ENCODE results near the gene KCTD5. TPM values are rescaled to one million over a fixed set of nuclear protein-coding genes. Genes with fewer than 3 reads are reported as not detected.

KCTD5 gene
- total RNA-seq, 4 donors from 2014 or later: 23.1 to 85.6 (median 56.4) TPM

DNA sequence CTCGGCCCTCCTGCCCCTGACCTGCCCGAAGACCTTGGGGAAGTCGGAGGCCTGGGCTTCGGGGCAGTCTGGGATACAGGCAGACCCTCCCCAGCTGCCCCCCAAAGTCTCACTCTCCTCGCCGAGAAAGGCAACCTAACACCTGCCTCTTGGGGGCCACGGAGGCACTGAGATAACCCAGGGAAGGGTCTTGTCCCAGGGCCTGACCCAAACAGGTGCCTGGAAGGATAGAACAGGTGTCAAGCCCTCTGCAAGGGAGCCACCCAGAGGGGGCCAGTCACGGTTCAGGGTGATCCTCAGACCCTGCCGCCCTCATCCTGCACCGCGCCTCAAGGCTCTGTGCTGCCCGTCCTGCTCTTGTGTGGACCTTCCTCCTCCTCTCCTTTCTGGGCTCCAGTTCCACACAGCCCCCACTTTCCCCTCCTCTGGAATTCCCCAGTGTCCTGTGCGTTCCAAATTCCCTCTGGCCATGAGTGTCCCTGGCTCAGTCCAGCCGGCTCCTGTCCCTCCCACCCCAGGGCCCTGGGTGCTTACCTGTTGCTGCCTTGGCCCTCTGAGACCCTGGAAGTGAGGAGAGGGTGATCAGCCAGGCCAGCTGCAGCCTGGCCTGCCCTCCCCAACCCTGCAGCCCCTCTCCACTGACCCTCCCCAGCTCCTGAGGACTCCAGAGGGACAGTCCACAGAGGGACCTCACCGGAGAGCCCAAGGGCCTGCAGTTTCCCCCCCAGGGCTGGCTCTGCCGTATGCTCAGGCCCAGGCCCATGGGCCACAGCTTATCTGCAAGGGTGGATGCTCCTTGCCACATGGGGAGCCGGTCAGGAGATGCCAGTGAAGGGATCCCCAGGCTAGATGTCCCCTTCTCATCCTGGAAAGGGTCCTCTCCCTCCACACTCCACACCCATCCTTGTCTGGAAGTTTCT lies 33.9 kb downstream of the KCTD5 start:
- Histone ChIP-seq H3K36me3 (no peaks in the 10 kb centered on the region), H3K4me3 (peak overlapping the region in 1 of 4 donors; percentile 19), H3K9me3 (no peaks in the 10 kb centered on the region), H3K27me3 (no peaks in the 10 kb centered on the region), H3K4me1 (peaks cover 0 to 21% (median 5%) of the 10 kb centered on the region in 4 donors), H3K27ac (no peak overlapping the region)
- DNase-seq: no peak
- TF ChIP-seq, protein P1, sequence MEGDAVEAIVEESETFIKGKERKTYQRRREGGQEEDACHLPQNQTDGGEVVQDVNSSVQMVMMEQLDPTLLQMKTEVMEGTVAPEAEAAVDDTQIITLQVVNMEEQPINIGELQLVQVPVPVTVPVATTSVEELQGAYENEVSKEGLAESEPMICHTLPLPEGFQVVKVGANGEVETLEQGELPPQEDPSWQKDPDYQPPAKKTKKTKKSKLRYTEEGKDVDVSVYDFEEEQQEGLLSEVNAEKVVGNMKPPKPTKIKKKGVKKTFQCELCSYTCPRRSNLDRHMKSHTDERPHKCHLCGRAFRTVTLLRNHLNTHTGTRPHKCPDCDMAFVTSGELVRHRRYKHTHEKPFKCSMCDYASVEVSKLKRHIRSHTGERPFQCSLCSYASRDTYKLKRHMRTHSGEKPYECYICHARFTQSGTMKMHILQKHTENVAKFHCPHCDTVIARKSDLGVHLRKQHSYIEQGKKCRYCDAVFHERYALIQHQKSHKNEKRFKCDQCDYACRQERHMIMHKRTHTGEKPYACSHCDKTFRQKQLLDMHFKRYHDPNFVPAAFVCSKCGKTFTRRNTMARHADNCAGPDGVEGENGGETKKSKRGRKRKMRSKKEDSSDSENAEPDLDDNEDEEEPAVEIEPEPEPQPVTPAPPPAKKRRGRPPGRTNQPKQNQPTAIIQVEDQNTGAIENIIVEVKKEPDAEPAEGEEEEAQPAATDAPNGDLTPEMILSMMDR (IDR thresholded peaks at IDR 0.05): no peak
- TF ChIP-seq POLR2A (IDR thresholded peaks at IDR 0.05): no peak

DNA sequence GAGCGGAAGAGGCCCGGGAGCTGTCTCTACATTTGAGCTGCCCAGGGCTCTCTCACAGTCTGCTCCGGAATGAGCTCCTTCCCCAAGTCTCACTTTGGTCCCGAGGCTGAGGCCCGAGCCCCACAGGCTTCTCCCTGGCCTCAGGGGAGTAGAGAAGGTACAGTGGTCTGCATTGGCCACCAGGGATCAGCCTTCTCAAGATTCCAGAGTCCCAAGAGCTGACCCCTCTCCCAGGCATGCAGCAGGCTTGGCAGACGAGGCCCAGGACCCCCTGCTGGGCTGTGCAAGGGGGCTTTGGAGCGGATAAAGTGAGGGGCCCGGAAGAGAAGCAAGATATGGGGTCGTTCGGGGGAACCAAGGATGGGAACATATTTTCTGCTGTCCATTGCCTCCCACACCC lies 34.6 kb downstream of the KCTD5 start:
- H3K9me3 ChIP-seq: no peaks in the 10 kb centered on the region
- H3K36me3 ChIP-seq: no peaks in the 10 kb centered on the region
- no peak overlapping the region for H3K27ac ChIP-seq
- peaks cover 0 to 24% (median 7%) of the 10 kb centered on the region in 4 donors for H3K4me1 ChIP-seq
- TF ChIP-seq POLR2A (IDR thresholded peaks at IDR 0.05): no peak
- TF ChIP-seq, protein P1 (IDR thresholded peaks at IDR 0.05): no peak
- no peak overlapping the region for H3K4me3 ChIP-seq
- H3K27me3 ChIP-seq: no peaks in the 10 kb centered on the region
- DNase-seq: no peak

DNA sequence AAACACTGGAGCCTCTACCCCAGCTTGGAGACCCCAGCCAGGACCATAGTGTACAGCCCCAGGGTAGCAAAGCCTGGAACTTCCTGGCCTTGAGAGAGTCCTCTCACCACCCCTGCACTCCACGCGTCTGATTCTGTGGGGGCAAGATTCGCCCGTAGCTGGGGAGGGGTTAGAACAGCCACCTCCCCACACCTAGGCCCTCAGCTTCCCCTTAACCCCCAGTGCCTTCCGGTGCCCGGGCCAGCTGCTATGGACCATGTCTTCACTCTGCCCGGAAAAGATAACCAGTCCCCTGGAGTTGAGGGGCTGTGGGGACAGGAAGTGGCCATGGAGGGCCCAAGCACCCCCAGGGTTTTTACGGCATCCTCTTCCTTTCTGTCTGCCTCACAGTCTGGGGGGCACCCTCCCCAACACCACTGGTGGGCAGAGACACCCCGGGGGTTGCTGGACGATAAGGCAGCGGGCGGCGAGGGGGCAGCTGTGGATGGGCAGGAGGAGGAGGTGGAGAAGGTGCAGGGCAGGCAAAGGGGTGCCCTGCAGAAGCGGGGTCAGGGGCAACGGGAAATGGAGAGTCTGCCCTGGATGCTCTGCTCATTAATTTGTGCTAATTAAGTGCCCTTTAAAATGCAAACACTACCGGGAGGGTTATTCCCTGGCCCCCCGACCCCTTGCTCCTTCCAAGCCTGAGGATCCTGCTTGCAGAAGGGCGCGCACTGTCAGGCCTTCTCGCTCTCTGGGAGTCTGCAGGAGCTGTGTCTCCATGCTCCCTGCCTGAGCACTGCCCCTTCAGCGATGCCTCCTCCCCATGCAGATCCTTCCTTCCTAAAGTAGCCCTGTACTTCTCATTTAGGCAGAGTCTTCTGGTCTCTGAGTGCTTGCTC lies 35.3 kb downstream of the KCTD5 start:
- DNase-seq: no peak
- Histone ChIP-seq H3K27me3 (no peaks in the 10 kb centered on the region), H3K9me3 (no peaks in the 10 kb centered on the region), H3K4me3 (no peak overlapping the region), H3K27ac (no peak overlapping the region), H3K4me1 (peaks cover 0 to 24% (median 7%) of the 10 kb centered on the region in 4 donors), H3K36me3 (no peaks in the 10 kb centered on the region)
- TF ChIP-seq POLR2A (IDR thresholded peaks at IDR 0.05): no peak
- TF ChIP-seq, protein P1 (IDR thresholded peaks at IDR 0.05): no peak

DNA sequence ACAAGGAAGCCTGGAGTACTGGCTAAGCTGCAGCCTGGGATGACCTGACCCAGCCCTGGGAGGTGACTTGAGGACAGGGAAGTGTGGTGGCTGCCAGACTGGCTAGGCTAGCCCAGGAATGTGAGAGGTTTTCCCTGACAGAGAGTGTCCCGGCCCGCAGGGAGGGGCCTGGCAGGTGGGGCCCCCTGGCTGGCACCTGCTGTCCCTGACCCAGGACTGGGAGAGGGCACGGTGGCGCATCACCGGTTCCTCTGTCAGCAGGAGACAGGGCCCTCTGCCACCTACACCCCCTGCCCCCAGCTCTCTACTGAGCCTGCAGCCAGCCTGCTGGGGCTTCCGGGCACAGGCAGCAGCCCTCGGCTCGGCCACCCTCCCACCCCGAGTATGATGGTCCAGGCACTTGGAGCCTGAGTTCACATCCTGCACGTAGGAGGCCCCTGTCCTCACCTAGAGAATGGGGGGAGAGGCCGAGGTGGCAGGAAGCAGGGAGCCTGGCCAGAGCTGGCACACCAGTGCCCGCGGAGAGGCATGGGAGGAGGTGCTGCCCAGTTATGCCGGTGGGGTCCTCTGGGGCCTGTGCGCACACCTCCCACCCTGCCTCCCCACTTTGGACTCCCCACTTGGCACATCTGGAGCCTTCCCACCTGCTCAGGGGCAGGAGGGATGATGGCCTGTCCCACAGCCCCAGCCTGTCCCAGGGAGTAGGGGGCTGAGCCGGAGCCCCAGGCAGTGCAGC lies 37.2 kb downstream of the KCTD5 start:
- Histone ChIP-seq H3K36me3 (no peaks in the 10 kb centered on the region), H3K4me3 (no peak overlapping the region), H3K9me3 (no peaks in the 10 kb centered on the region), H3K27me3 (no peaks in the 10 kb centered on the region), H3K27ac (no peak overlapping the region), H3K4me1 (peaks cover 0 to 24% (median 7%) of the 10 kb centered on the region in 4 donors)
- no peak for DNase-seq
- TF ChIP-seq, protein P1 (IDR thresholded peaks at IDR 0.05): no peak
- no peak for TF ChIP-seq POLR2A (IDR thresholded peaks at IDR 0.05)

DNA sequence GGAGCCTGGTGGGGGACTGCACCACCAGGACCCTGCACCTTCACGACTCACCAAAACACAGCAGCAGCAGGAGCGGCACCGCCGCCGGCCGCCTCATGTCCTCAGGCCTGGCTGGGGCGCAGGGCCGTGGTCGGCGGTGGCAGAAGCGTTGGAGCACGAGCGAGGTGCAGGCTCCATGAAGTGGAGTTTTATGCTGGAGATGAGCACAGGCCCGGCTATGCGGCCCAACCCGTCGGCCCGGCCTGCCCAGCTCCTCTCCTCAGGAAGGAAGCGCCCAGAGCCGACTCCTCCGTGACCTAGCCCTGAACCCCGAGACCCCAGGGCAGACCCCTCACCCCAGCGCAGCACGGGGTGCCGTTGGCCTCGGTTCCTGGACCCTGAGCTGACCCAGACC lies 37.7 kb downstream of the KCTD5 start, which contains the start of gene PRSS27:
Gene PRSS27 (minus strand): TSS at position 161 of the 394 bp plus-strand sequence. CDS start 64 bp downstream, at position 97.
- DNase-seq: no peak

More for the DNA sequence above, 37.7 kb downstream of the KCTD5 start, which contains the start of gene PRSS27:
- Histone ChIP-seq H3K36me3 (no peaks in the 10 kb centered on the region), H3K4me3 (peak within 1 kb of the TSS; percentile 54 to 87 (median 72)), H3K27ac (peak within 1 kb of the TSS; percentile 56 to 91 (median 79)), H3K9me3 (no peaks in the 10 kb centered on the region), H3K27me3 (no peaks in the 10 kb centered on the region), H3K4me1 (peaks cover 0 to 24% (median 7%) of the 10 kb centered on the region in 4 donors)
- TF ChIP-seq POLR2A (IDR thresholded peaks at IDR 0.05): no peak
- TF ChIP-seq, protein P1 (IDR thresholded peaks at IDR 0.05): no peak
